Stimulated activated CD4-positive, alpha-beta T cell treated with anti-CD3 and anti-CD28 coated beads, Interleukin-1b, Interleukin-23, amount 100 ng/mL, for 48 hours (primary cell): ENCODE measurements around the gene XIST.
"Not testable (repeated sequence)": the region's sequence is repeated elsewhere in the genome, so short reads cannot be mapped to it uniquely, and the experiment has no call there.

Experiments used
- DNase-seq: peaks from one replicate; pipeline ENCODE4 v3.0.0-alpha.2; 2020

Gene XIST

GRCh38 chrX:73838123-73838522, 14.4 kb downstream of the XIST start:
- DNase-seq, result no peak

GRCh38 chrX:73836956-73837477, 15.5 kb downstream of the XIST start:
- DNase-seq, result no peak

GRCh38 chrX:73834219-73834618, 18.3 kb downstream of the XIST start:
- DNase-seq, result no peak

- DNase-seq, result no peak
These were observed 20.2 kb downstream of the XIST start for GRCh38 chrX:73832319-73832718.

GRCh38 chrX:73831500-73831899, 21.0 kb downstream of the XIST start:
- DNase-seq, result no peak

GRCh38 chrX:73830489-73831414, 21.8 kb downstream of the XIST start:
- no peak for DNase-seq

GRCh38 chrX:73829890-73830466, 22.5 kb downstream of the XIST start:
- DNase-seq, result no peak

- DNase-seq, result no peak
These were observed 24.3 kb downstream of the XIST start for GRCh38 chrX:73828080-73828720.

GRCh38 chrX:73827406-73827805, 25.1 kb downstream of the XIST start:
- DNase-seq, result no peak

- no peak for DNase-seq
These were observed 25.5 kb downstream of the XIST start for GRCh38 chrX:73826996-73827395.

- DNase-seq, result no peak
These were observed 26.9 kb downstream of the XIST start for GRCh38 chrX:73825569-73825968.

GRCh38 chrX:73823473-73824004, 29.0 kb downstream of the XIST start:
- DNase-seq, result no peak

- no peak for DNase-seq
These were observed 29.7 kb downstream of the XIST start for GRCh38 chrX:73822775-73823174.

GRCh38 chrX:73821921-73822559, 30.5 kb downstream of the XIST start:
- DNase-seq, result no peak

GRCh38 chrX:73819864-73820558, 32.5 kb downstream of the XIST start:
- not testable (repeated sequence) for DNase-seq

GRCh38 chrX:73818200-73819116, 34.1 kb downstream of the XIST start:
- no peak for DNase-seq

GRCh38 chrX:73817393-73818199, 34.9 kb downstream of the XIST start:
- no peak for DNase-seq

- DNase-seq, result no peak
These were observed 40.3 kb downstream of the XIST start for GRCh38 chrX:73812256-73812655.

GRCh38 chrX:73804109-73804508, 48.4 kb downstream of the XIST start:
- DNase-seq, result not testable (repeated sequence)

- DNase-seq, result no peak
These were observed 52.6 kb downstream of the XIST start for GRCh38 chrX:73799888-73800287.
